WERI-Rb-1 (cell line): ENCODE measurements around the gene ROM1.

Experiments
- DNase-seq: peaks from one replicate; pipeline ENCODE4 v3.0.0-alpha.2; 2020
- H3K27ac ChIP-seq: fragments of 250-450 bp; sonication (Bioruptor Pico); 2 replicates; pipeline ENCODE4 v1.5.1; 2020; ENCODE audit warnings: mild to moderate bottlenecking, moderate library complexity
- H3K27me3 ChIP-seq: fragments of 250-450 bp; sonication (Bioruptor Pico); 2 replicates; pipeline ENCODE4 v1.5.1; 2021; ENCODE audit warnings: mild to moderate bottlenecking, low read depth, moderate library complexity; ENCODE audit not compliant: insufficient read depth, severe bottlenecking
- H3K36me3 ChIP-seq: fragments of 250-450 bp; sonication (Bioruptor Pico); 2 replicates; pipeline ENCODE4 v1.5.1; 2020; ENCODE audit warnings: mild to moderate bottlenecking, moderate library complexity
- H3K4me3 ChIP-seq: 2 replicates; pipeline ENCODE4 v1.5.1; 2011; ENCODE audit warnings: low read depth, mild to moderate bottlenecking, control low read depth, low read length
- H3K9me3 ChIP-seq: fragments of 250-450 bp; sonication (Bioruptor Pico); 2 replicates; pipeline ENCODE4 v1.5.1; 2021; ENCODE audit warnings: mild to moderate bottlenecking, moderate library complexity; ENCODE audit not compliant: severe bottlenecking
- CTCF ChIP-seq: IDR thresholded peaks from 2 replicates; pipeline ENCODE4 v1.5.1; 2011; ENCODE audit warnings: low read depth, mild to moderate bottlenecking, control low read depth, inconsistent platforms, low read length

The ROM1 gene

GRCh38 chr11:62595124-62595523 lies 17.9 kb upstream of the ROM1 start:
- no peak for DNase-seq
- H3K4me3 ChIP-seq, result no peak overlapping the region
- no peak overlapping the region for H3K27ac ChIP-seq
- H3K9me3 ChIP-seq, result no peaks in the 10 kb centered on the region
- no peaks in the 10 kb centered on the region for H3K27me3 ChIP-seq
- H3K36me3 ChIP-seq, result peaks cover 73% of the 10 kb centered on the region
- TF ChIP-seq CTCF, result no peak

GRCh38 chr11:62599069-62599696 lies 13.9 kb upstream of the ROM1 start:
- TF ChIP-seq CTCF, result no peak
- no peaks in the 10 kb centered on the region for H3K9me3 ChIP-seq
- no peaks in the 10 kb centered on the region for H3K27me3 ChIP-seq
- peak overlapping the region; percentile 7; the same call in 1 of the 2 replicates for H3K4me3 ChIP-seq
- H3K27ac ChIP-seq, result peak overlapping the region; percentile 97
- peak; percentile 98 for DNase-seq
- H3K36me3 ChIP-seq, result peaks cover 70% of the 10 kb centered on the region

- TF ChIP-seq CTCF, result no peak
Observed at GRCh38 chr11:62599901-62600300, 13.2 kb upstream of the ROM1 start.

GRCh38 chr11:62600367-62601121 lies 12.5 kb upstream of the ROM1 start:
- no peak for DNase-seq
- Histone ChIP-seq H3K4me3 (peak overlapping the region; percentile 95), H3K9me3 (no peaks in the 10 kb centered on the region), H3K36me3 (peaks cover 60% of the 10 kb centered on the region), H3K27ac (peak overlapping the region; percentile 97), H3K27me3 (no peaks in the 10 kb centered on the region)
- TF ChIP-seq CTCF, result no peak

More at GRCh38 chr11:62599901-62600300, 13.2 kb upstream of the ROM1 start:
- H3K36me3 ChIP-seq, result peaks cover 63% of the 10 kb centered on the region
- no peak for DNase-seq
- no peaks in the 10 kb centered on the region for H3K27me3 ChIP-seq
- peak overlapping the region; percentile 97 for H3K27ac ChIP-seq
- peak overlapping the region; percentile 95; the same call in 1 of the 2 replicates for H3K4me3 ChIP-seq
- H3K9me3 ChIP-seq, result no peaks in the 10 kb centered on the region

- no peak for DNase-seq
- Histone ChIP-seq H3K36me3 (peaks cover 55% of the 10 kb centered on the region), H3K27ac (peak overlapping the region; percentile 97), H3K9me3 (no peaks in the 10 kb centered on the region), H3K27me3 (no peaks in the 10 kb centered on the region), H3K4me3 (peak overlapping the region; percentile 95)
- TF ChIP-seq CTCF, result no peak
Observed at GRCh38 chr11:62601122-62601371, 12.0 kb upstream of the ROM1 start.
